ENCODE data around the gene CCDC73. TPM values are rescaled to one million over a fixed set of nuclear protein-coding genes. Genes with fewer than 3 reads are reported as not detected.

The CCDC73 gene
- total and polyA plus RNA-seq, 2 of the 4 experiments (the other 2 are of a cell fraction), result not detected

GRCh38 chr11:32821517-32821916 is 27.1 kb upstream of the CCDC73 start:
- no peak overlapping the region for H2AFZ ChIP-seq (replicated peaks; ENCODE audit: low read length, poor library complexity)
- H3K9me3 ChIP-seq (ENCODE audit: control insufficient read depth, insufficient read depth, low read length), result no peaks in the 10 kb centered on the region
- H2AK5ac ChIP-seq (ENCODE audit: low read depth, low read length), result no peak overlapping the region
- no peak overlapping the region for H3K4me2 ChIP-seq (ENCODE audit: low read depth, low read length)
- H2BK120ac ChIP-seq (ENCODE audit: low read depth, low read length), result no peak overlapping the region
- no TSS peak for BruUV-seq (replicated peaks)
- no peak overlapping the region for H4K8ac ChIP-seq (ENCODE audit: low read depth in 2 of 2, low read length in 2 of 2)
- H3K9ac ChIP-seq (ENCODE audit: low read depth, low read length), result no peak overlapping the region
- H4K91ac ChIP-seq (ENCODE audit: insufficient read depth, low read depth, low read length), result no peak overlapping the region
- H2BK5ac ChIP-seq (ENCODE audit: low read depth, low read length, poor library complexity, severe bottlenecking), result no peak overlapping the region
- H3K9me1 ChIP-seq (ENCODE audit: insufficient read depth, low read length), result no peaks in the 10 kb centered on the region
- H3K27ac ChIP-seq (ENCODE audit: insufficient read depth, low read length), result no peak overlapping the region
- no peak overlapping the region for H4K5ac ChIP-seq (ENCODE audit: low read depth, low read length)
- H2BK20ac ChIP-seq (ENCODE audit: low read depth, low read length), result no peak overlapping the region
- ChIA-PET CTCF (no interaction called here), POLR2A (ENCODE audit: unreplicated experiment) (no interaction called here)
- intact Hi-C loops (cut with micrococcal nuclease) (no loop called here), in situ Hi-C loops (cut with MboI; ENCODE audit: low sequenced_read_pairs) (loop anchor here (25.0 kb wide), 1 partner anchor 116 kb away; no protein-coding TSS in a partner anchor), dilution Hi-C loops (cut with HindIII; ENCODE audit: low sequenced_read_pairs, unreplicated experiment) (no loop called here)
- DNase-seq, result no peak
- no peak overlapping the region for H3K4ac ChIP-seq (ENCODE audit: low read depth, low read length)
- H4K20me1 ChIP-seq (ENCODE audit: insufficient read depth, low read length), result no peaks in the 10 kb centered on the region
- H3K27me3 ChIP-seq (ENCODE audit: control insufficient read depth, insufficient read depth, low read length), result peaks cover 1% of the 10 kb centered on the region; the same call in 1 of the 2 replicates
- H3K79me1 ChIP-seq (ENCODE audit: low read depth in 1 of 2, low read length in 2 of 2), result no peaks in the 10 kb centered on the region
- no peak overlapping the region for H2AK9ac ChIP-seq (replicated peaks; ENCODE audit: low read depth, low read length, poor library complexity)
- H3K14ac ChIP-seq (replicated peaks; ENCODE audit: low read depth, low read length), result no peak overlapping the region
- no peak overlapping the region for H3K4me3 ChIP-seq (ENCODE audit: insufficient read depth, low read depth, low read length)
- TF ChIP-seq MXI1 (IDR thresholded peaks at IDR 0.05; ENCODE audit: borderline replicate concordance, low read depth, low read length), result no peak
- no peak for TF ChIP-seq CEBPB (IDR thresholded peaks at IDR 0.05; ENCODE audit: low read depth, low read length)
- no peak overlapping the region for H3K18ac ChIP-seq (ENCODE audit: low read depth, low read length)
- H3K23ac ChIP-seq (ENCODE audit: low read depth, low read length), result no peak overlapping the region
- no peak for ATAC-seq (ENCODE audit: low read depth)
- no peak overlapping the region for H3K56ac ChIP-seq (ENCODE audit: extremely low read depth, insufficient read depth, low read length)
- H2BK15ac ChIP-seq (ENCODE audit: low read depth, low read length), result no peak overlapping the region
- H3K4me1 ChIP-seq (ENCODE audit: control insufficient read depth, insufficient read depth, low read length), result no peaks in the 10 kb centered on the region
- no peaks in the 10 kb centered on the region for H3K36me3 ChIP-seq (ENCODE audit: control insufficient read depth, insufficient read depth, low read length)
